CD4-positive, CD25-positive, alpha-beta regulatory T cell (primary cell): ENCODE measurements around the gene TUBA8. TPM values are rescaled to one million over a fixed set of nuclear protein-coding genes. Genes with fewer than 3 reads are reported as not detected.
A peak's percentile ranks its signal among the peaks of the same experiment; 100 is the strongest.
"Not testable (repeated sequence)": the region's sequence is repeated elsewhere in the genome, so short reads cannot be mapped to it uniquely, and the experiment has no call there.

Experiments
- ATAC-seq, 2 donors: fragments of 150-1000 bp; cut with Tn5 transposase; one replicate each; pipeline ENCODE4 v1.10.0; 2021; ENCODE audit warnings: low read depth in 2 of 2, moderate number of reproducible peaks in 2 of 2, moderate library complexity in 1 of 2
- DNase-seq, 3 donors: peaks; one replicate each; pipeline versions ENCODE4 v3.0.0 to v3.0.0-alpha.2; 2012 to 2022; ENCODE audit warnings: mixed read lengths in 1 of 3
- H3K27ac ChIP-seq: one replicate; pipeline ENCODE4 v1.7.0; 2013; ENCODE audit warnings: mild to moderate bottlenecking, low read length; ENCODE audit not compliant: insufficient read depth, poor library complexity, severe bottlenecking
- H3K27me3 ChIP-seq: one replicate; pipeline ENCODE4 v1.7.0; 2013; ENCODE audit warnings: low read length; ENCODE audit not compliant: control insufficient read depth, insufficient read depth
- H3K36me3 ChIP-seq: one replicate; pipeline ENCODE4 v1.7.0; 2013; ENCODE audit warnings: mild to moderate bottlenecking, low read length, moderate library complexity; ENCODE audit not compliant: control insufficient read depth, insufficient read depth
- H3K4me1 ChIP-seq: 2 replicates; pipeline ENCODE4 v1.7.0; 2013; ENCODE audit warnings: mild to moderate bottlenecking, low read length; ENCODE audit not compliant: insufficient read depth, control insufficient read depth, poor library complexity, severe bottlenecking
- H3K4me3 ChIP-seq: one replicate; pipeline ENCODE4 v1.7.0; 2013; ENCODE audit warnings: low read depth, mild to moderate bottlenecking, low read length, moderate library complexity
- H3K9me3 ChIP-seq, 2 experiments: 1 replicate in 1 of 2; 2 replicates in 1 of 2; pipeline ENCODE4 v1.7.0; 2013; ENCODE audit warnings: low read length in 2 of 2, mild to moderate bottlenecking in 1 of 2, moderate library complexity in 1 of 2; ENCODE audit not compliant: control insufficient read depth in 2 of 2
- H3K27ac Mint-ChIP-seq, 3 donors: one replicate each; pipeline ENCODE4 v1.8.0; 2020 to 2022; ENCODE audit warnings: mild to moderate bottlenecking in 3 of 3, mixed read lengths in 3 of 3, moderate library complexity in 2 of 3
- H3K27me3 Mint-ChIP-seq: one replicate; pipeline ENCODE4 v1.8.0; 2022; ENCODE audit warnings: mild to moderate bottlenecking, mixed read lengths
- H3K36me3 Mint-ChIP-seq: one replicate; pipeline ENCODE4 v1.8.0; 2020; ENCODE audit warnings: mixed read lengths
- H3K4me1 Mint-ChIP-seq, 4 donors: one replicate each; pipeline ENCODE4 v1.8.0; 2020 to 2022; ENCODE audit warnings: mixed read lengths in 4 of 4, mild to moderate bottlenecking in 1 of 4
- H3K4me3 Mint-ChIP-seq, 4 donors: one replicate each; pipeline ENCODE4 v1.8.0; 2020 to 2022; ENCODE audit warnings: mild to moderate bottlenecking in 4 of 4, mixed read lengths in 4 of 4, moderate library complexity in 3 of 4
- H3K9me3 Mint-ChIP-seq, 7 donors: one replicate each; pipeline ENCODE4 v1.8.0; 2020 to 2022; ENCODE audit warnings: mixed read lengths in 7 of 7, mild to moderate bottlenecking in 3 of 7, moderate library complexity in 2 of 7
- polyA plus RNA-seq, 4 donors: library from polyadenylated mRNA; unstranded; fragments of 300-500 nt; fragmentation: Illumina TruSeq; gene quantifications; one replicate each; pipeline ENCODE4 v1.2.3, GENCODE V29; 2021
- total RNA-seq: library from RNA; stranded (reverse); gene quantifications from one replicate; pipeline ENCODE4 v1.2.3, GENCODE V29; 2022

The TUBA8 gene
- total and polyA plus RNA-seq, 5 donors from 2014 or later: 0.15 to 2.3 (median 0.30) TPM

- not testable (repeated sequence) for H3K36me3 Mint-ChIP-seq, H3K9me3 Mint-ChIP-seq, H3K9me3 ChIP-seq, H3K27me3 Mint-ChIP-seq, H3K27ac ChIP-seq, H3K4me3 Mint-ChIP-seq, DNase-seq, H3K27ac Mint-ChIP-seq, H3K27me3 ChIP-seq, ATAC-seq, H3K36me3 ChIP-seq, H3K4me3 ChIP-seq
- peaks cover 12% of the 10 kb centered on the region for H3K4me1 ChIP-seq
- peaks cover 15 to 29% (median 25%) of the 10 kb centered on the region in 4 donors for H3K4me1 Mint-ChIP-seq
Measured at GRCh38 chr22:18155546-18155945, 44.9 kb downstream of the TUBA8 start.

DNA sequence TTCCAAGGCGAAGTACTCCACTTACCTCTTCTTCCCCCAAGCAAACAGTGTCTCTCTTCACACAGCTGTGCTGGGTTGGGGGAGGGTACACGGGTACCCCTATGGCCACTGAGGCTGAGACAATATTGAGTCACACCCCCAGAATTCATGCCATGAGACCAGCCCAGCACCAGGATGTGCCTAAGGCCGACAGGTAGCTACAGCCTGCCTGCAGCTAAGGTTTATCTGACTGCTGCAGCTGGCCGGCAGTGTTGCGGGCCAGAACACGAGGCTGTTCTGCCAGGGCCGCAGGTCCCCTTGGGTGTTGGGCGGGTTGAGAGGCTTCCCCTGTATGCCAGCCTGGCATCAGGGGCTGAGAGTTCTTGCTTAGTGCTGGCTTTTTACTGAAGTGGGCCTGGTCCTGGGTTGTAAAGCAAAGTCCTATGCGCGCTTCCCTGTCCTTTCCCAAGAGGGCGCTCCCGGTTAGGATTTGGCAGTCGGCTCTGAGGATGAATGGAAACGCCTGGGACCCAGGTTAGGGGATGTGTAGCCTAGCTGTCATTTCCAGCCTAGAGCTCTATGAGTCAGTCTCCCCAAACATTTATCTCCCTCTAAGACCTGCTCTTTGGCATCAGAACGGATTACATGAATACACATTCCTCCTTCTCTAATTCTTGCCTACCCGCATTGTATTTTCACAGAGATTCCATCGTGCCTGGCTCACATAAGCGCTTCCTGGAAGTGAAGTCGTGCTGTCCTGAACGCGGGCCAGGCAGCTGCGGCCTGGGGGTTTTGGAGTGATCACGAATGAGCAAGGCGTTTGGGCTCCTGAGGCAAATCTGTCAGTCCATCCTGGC lies 46.5 kb downstream of the TUBA8 start:
- Histone ChIP-seq H3K9me3 (no peaks in the 10 kb centered on the region), H3K4me3 (no peak overlapping the region), H3K27me3 (no peaks in the 10 kb centered on the region), H3K27ac (no peak overlapping the region), H3K4me1 (peaks cover 3% of the 10 kb centered on the region), H3K36me3 (no peaks in the 10 kb centered on the region)
- DNase-seq: peak; percentile 39 to 48 (median 46)
- Mint-ChIP-seq H3K27me3 (no peaks in the 10 kb centered on the region), H3K4me1 (peaks cover 6 to 16% (median 13%) of the 10 kb centered on the region in 4 donors), H3K9me3 (no peaks in the 10 kb centered on the region), H3K36me3 (peaks cover 4% of the 10 kb centered on the region), H3K27ac (peak overlapping the region; percentile 33 to 77 (median 67)), H3K4me3 (no peak overlapping the region)
- no peak for ATAC-seq

- H3K4me1 ChIP-seq: no peaks in the 10 kb centered on the region
- no peaks in the 10 kb centered on the region for H3K27me3 ChIP-seq
- no peak overlapping the region for H3K4me3 ChIP-seq
- Mint-ChIP-seq H3K27ac (peak overlapping the region in 2 of 3 donors; percentile 33 to 67), H3K27me3 (no peaks in the 10 kb centered on the region), H3K4me3 (no peak overlapping the region), H3K9me3 (no peaks in the 10 kb centered on the region), H3K36me3 (peaks cover 4% of the 10 kb centered on the region), H3K4me1 (peaks cover 4 to 10% (median 8%) of the 10 kb centered on the region in 4 donors)
- no peaks in the 10 kb centered on the region for H3K9me3 ChIP-seq
- H3K27ac ChIP-seq: no peak overlapping the region
- DNase-seq (no peak), ATAC-seq (no peak)
- no peaks in the 10 kb centered on the region for H3K36me3 ChIP-seq
Measured at GRCh38 chr22:18157714-18158028, 47.1 kb downstream of the TUBA8 start.

DNA sequence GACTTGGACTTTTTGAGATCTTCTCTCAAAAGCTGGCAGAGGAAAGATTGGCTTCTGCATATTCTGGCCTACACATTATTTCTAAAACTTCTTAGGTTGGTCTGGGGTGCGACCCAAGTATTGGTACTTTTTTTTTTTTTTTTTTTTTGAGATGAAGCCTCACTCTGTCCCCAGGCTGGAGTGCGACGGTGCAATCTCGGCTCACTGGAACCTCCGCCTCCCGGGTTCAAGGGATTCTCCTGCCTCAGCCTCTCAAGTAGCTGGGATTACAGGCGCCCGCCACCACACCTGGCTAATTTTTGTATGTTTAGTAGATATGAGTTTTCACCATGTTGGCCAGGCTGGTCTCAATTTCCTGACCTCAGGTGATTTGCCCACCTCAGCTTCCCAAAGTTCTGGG lies 50.0 kb downstream of the TUBA8 start:
- not testable (repeated sequence) for DNase-seq, H3K27me3 Mint-ChIP-seq, H3K27ac Mint-ChIP-seq, H3K9me3 ChIP-seq, H3K9me3 Mint-ChIP-seq, H3K4me3 ChIP-seq, ATAC-seq, H3K36me3 Mint-ChIP-seq, H3K27ac ChIP-seq, H3K27me3 ChIP-seq, H3K4me1 ChIP-seq, H3K36me3 ChIP-seq, H3K4me1 Mint-ChIP-seq, H3K4me3 Mint-ChIP-seq

- not testable (repeated sequence) for H3K36me3 ChIP-seq, H3K27me3 ChIP-seq, H3K9me3 ChIP-seq, H3K27ac ChIP-seq, H3K4me3 ChIP-seq, H3K9me3 Mint-ChIP-seq, H3K27me3 Mint-ChIP-seq, H3K4me3 Mint-ChIP-seq, ATAC-seq, H3K27ac Mint-ChIP-seq, DNase-seq, H3K4me1 ChIP-seq, H3K4me1 Mint-ChIP-seq
- peaks cover 22% of the 10 kb centered on the region for H3K36me3 Mint-ChIP-seq
Measured at GRCh38 chr22:18163843-18164242, 53.2 kb downstream of the TUBA8 start.

DNA sequence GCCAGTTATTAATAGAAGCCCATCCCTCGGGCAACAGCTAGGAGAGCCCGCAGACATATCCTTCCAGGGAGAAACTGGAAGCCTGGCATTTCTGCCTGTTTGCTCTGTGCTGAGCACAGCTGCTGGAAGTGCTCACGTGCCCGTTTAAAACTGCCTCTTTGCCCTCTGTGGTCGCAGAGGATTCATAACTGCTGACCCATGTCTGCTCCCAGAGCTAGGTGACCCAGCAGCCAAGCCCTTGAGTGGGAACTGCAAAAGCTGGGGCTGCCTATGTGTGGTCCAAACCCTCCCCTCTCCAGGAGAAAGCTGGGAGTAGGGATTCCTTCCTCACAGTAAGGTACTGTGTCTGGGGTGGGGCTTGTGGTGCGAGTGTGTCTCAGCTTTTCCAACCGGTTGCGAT lies 54.0 kb downstream of the TUBA8 start:
- H3K9me3 Mint-ChIP-seq, H3K27me3 Mint-ChIP-seq, H3K9me3 ChIP-seq, H3K4me3 ChIP-seq, H3K27ac Mint-ChIP-seq, ATAC-seq, DNase-seq, H3K4me1 Mint-ChIP-seq, H3K36me3 ChIP-seq, H3K27ac ChIP-seq, H3K4me1 ChIP-seq, H3K27me3 ChIP-seq, H3K4me3 Mint-ChIP-seq: not testable (repeated sequence)
- peaks cover 26% of the 10 kb centered on the region for H3K36me3 Mint-ChIP-seq

- H3K27me3 Mint-ChIP-seq, H3K4me1 ChIP-seq, DNase-seq, H3K9me3 ChIP-seq, H3K4me3 Mint-ChIP-seq, H3K36me3 ChIP-seq, H3K27me3 ChIP-seq, H3K4me3 ChIP-seq, H3K4me1 Mint-ChIP-seq, H3K27ac ChIP-seq, ATAC-seq, H3K27ac Mint-ChIP-seq, H3K9me3 Mint-ChIP-seq: not testable (repeated sequence)
- H3K36me3 Mint-ChIP-seq: peaks cover 26% of the 10 kb centered on the region
Measured at GRCh38 chr22:18165356-18165755, 54.7 kb downstream of the TUBA8 start.

DNA sequence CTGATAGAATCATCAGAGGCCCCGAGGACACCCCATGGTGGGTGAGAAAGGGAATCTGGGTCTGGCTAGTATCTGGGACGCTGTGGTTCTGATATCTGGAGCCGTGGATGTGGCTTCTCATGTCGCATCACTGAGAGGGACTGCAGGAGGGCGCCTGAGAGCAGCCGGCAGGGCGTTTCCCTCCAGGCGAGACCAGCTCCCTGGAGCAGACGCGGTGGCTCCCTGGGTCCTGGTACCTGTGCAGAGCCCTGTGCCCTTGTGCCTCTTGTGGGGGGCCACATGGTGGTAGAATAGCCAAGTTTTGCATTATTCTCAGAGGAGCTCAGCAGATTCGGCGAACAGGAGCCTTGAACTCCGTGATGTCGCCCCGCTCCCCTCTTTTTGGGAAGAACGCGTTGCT lies 59.7 kb downstream of the TUBA8 start:
- H3K4me1 ChIP-seq, H3K9me3 Mint-ChIP-seq, DNase-seq, H3K27me3 ChIP-seq, H3K4me1 Mint-ChIP-seq, H3K9me3 ChIP-seq, H3K27me3 Mint-ChIP-seq, H3K27ac Mint-ChIP-seq, H3K27ac ChIP-seq, ATAC-seq, H3K36me3 ChIP-seq, H3K4me3 Mint-ChIP-seq, H3K4me3 ChIP-seq: not testable (repeated sequence)
- H3K36me3 Mint-ChIP-seq: peaks cover 30% of the 10 kb centered on the region
